Stimulated activated CD4-positive, alpha-beta T cell treated with anti-CD3 and anti-CD28 coated beads, TNF-alpha, amount 100 ng/mL, for 1 hour (primary cell): ENCODE results near the gene KRTAP4-11.
"Not testable (repeated sequence)": the region's sequence is repeated elsewhere in the genome, so short reads cannot be mapped to it uniquely, and the experiment has no call there.

Source experiments
- DNase-seq, 3 donors: peaks; one replicate each; pipeline ENCODE4 v3.0.0-alpha.2; 2020; ENCODE audit warnings: low read depth in 3 of 3, low spot score in 1 of 3

KRTAP4-11 gene

GRCh38 chr17:41125064-41125463 is 6.9 kb upstream of the KRTAP4-11 start:
- no peak for DNase-seq

GRCh38 chr17:41123991-41124371 is 5.8 kb upstream of the KRTAP4-11 start, which contains the start of gene KRTAP4-12:
Gene KRTAP4-12 (minus strand): TSS chr17:41124182. CDS start chr17:41124122, 60 bp downstream.
- not testable (repeated sequence) for DNase-seq

GRCh38 chr17:41123292-41123990 is 5.3 kb upstream of the KRTAP4-11 start:
- DNase-seq, result not testable (repeated sequence)

DNA sequence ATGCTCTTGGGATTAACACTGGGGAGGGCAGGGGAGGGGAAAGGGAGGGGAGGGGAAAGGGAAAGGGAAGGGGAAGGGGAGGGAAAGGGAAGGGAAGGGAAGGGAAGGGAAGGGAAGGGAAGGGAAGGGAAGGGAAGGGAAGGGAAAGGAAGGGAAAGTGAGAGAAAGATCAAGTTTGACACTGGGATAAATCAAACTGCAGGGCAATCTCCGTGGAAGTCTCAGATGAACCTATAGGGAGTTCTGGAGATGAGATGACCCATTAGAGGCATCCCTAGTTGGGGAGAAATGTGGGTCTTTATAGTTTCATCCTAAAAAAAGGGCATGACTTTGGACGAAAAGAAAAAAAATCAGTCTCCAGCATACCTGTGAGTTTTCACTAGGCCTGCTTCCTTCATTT is 3.6 kb upstream of the KRTAP4-11 start:
- DNase-seq, result no peak

GRCh38 chr17:41119696-41120690 is 1.8 kb upstream of the KRTAP4-11 start:
- DNase-seq, result not testable (repeated sequence)

- no peak for DNase-seq
These were observed 548 bp upstream of the KRTAP4-11 start for GRCh38 chr17:41118721-41119120.

GRCh38 chr17:41116297-41116696 is 1.9 kb downstream of the KRTAP4-11 start:
- DNase-seq, result no peak

DNA sequence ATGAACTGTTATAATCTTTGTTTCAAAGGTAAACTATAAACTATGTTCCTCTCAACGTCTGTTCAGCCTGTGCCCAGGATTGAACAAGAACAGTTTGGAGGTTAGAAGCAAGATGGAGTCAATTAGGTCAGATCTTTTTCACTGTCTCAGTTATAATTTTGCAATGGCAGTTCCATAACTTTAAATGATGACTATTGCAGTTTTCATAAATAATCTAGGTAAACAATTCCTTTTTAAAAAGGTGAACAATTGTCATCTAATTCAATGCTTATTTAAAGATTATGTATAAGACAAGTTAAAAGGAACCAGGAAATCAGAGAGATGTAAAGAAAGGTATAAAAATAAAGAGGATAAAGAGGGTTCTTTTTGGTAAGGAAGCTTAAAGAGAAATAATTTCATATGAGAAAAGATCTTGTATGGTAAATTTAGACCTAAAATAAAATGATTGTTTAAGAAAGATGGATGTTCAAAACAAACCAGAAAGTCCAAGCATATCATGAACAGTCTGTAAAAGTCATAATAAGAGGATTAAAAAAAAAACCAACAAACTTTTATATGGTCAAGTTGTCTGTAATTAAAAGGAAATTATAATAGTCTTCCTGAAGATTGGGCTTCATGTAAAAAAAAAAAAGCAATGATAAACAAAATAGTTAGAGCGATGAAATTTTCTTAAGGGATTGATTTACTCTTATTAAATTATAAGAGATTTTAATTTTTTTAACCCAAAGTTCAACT is 6.9 kb downstream of the KRTAP4-11 start:
- no peak for DNase-seq

GRCh38 chr17:41108728-41109386 is 9.3 kb downstream of the KRTAP4-11 start:
- not testable (repeated sequence) for DNase-seq

DNA sequence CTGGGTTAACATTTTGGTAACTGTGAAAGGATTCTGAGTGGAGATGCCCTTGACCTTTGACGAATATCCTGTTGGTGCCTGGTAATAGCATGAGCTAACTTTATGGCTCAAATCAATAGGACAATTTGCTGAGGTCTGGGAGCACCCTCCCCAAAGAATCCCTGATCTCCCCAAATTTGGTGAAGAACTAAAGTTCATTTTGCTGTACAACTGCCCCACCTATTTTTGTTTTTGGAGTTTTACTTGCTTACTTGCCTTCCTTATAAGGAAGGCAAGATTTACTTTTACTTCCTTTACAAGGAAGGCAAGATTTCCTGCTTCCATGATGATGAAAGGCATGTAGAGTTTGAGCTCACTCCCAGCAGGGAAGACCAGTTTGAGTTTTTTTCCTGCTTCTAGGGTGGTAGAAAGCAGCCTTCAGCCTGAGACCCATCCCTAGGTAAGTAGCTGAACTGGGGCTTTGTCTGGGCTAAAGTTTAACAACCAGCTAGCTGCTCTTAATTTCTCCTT is 10.2 kb downstream of the KRTAP4-11 start:
- DNase-seq, result no peak

- DNase-seq, result not testable (repeated sequence)
These were observed 12.8 kb downstream of the KRTAP4-11 start, which contains the start of gene KRTAP4-9 for GRCh38 chr17:41105347-41105746. Gene KRTAP4-9 (plus strand): TSS chr17:41105389. CDS start chr17:41105389, 0 bp downstream.

- not testable (repeated sequence) for DNase-seq
These were observed 13.7 kb downstream of the KRTAP4-11 start for GRCh38 chr17:41104386-41105038.

DNA sequence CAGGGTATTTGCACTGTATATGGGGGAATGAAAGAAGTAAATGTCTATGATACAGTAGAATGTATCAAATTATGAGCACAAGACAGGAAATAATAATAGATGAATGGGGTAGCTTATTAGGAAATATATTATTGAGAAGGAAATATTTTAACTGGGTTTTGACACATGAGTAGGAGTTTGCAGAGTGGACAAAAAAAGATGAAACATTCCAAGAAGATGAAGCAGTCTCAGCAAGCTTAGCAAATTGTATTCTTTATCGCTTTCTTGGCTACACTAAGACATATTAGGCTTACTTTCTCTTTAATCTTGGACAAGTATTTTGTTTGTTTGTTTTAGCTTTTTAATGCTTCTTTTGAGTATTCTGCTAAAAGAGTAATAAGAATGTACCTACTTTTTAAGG is 14.3 kb downstream of the KRTAP4-11 start:
- no peak for DNase-seq

GRCh38 chr17:41101586-41102259 is 16.4 kb downstream of the KRTAP4-11 start, which contains the start of gene KRTAP4-16:
Gene KRTAP4-16 (minus strand): TSS chr17:41102209. CDS start chr17:41102209, 0 bp downstream.
- no peak for DNase-seq

GRCh38 chr17:41099682-41100480 is 18.3 kb downstream of the KRTAP4-11 start:
- not testable (repeated sequence) for DNase-seq

GRCh38 chr17:41098481-41098880 is 19.7 kb downstream of the KRTAP4-11 start:
- no peak for DNase-seq

GRCh38 chr17:41098042-41098441 is 20.1 kb downstream of the KRTAP4-11 start, which contains the start of gene KRTAP4-8:
Gene KRTAP4-8 (minus strand): TSS chr17:41098142. CDS start chr17:41098084, 58 bp downstream.
- no peak for DNase-seq

DNA sequence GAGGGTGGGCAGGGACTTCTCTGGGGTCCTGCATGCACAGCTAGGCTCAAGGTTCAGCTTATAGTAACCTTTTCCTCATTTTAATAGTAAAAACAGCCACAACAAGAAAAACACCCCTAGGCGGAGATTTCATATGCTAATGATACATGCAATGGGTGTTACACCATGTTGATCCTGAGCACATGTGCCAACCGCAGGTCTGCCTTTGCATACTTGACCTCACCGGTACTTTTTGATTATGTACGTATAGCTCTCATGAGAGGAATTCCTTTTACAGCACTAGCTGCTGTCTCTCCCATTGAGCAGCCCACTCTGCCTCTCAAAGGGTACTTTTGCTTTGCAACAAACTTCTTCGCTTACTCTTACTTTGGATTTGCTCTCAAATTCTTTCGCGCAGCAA is 22.1 kb downstream of the KRTAP4-11 start:
- no peak for DNase-seq
